Mucosa of rectum (tissue), 2 donors: ENCODE data around the gene IFT22.
"Not testable (repeated sequence)": the region's sequence is repeated elsewhere in the genome, so short reads cannot be mapped to it uniquely, and the experiment has no call there.

Source experiments
- H3K27ac ChIP-seq, 2 donors: one replicate each; pipeline ENCODE4 v1.7.0; 2013; ENCODE audit warnings: inconsistent platforms in 2 of 2, low read depth in 2 of 2, low read length in 2 of 2
- H3K27me3 ChIP-seq, 2 donors: one replicate each; pipeline ENCODE4 v1.7.0; 2013; ENCODE audit warnings: low read length in 2 of 2; ENCODE audit not compliant: control insufficient read depth in 2 of 2, insufficient read depth in 2 of 2
- H3K36me3 ChIP-seq, 2 donors: one replicate each; pipeline ENCODE4 v1.7.0; 2013; ENCODE audit warnings: low read length in 2 of 2; ENCODE audit not compliant: control insufficient read depth in 2 of 2, insufficient read depth in 2 of 2
- H3K4me1 ChIP-seq, 2 donors: one replicate each; pipeline ENCODE4 v1.7.0; 2013; ENCODE audit warnings: low read length in 2 of 2, mild to moderate bottlenecking in 1 of 2; ENCODE audit not compliant: control insufficient read depth in 2 of 2, insufficient read depth in 2 of 2
- H3K4me3 ChIP-seq, 2 donors: one replicate each; pipeline ENCODE4 v1.7.0; 2013; ENCODE audit warnings: low read length in 2 of 2
- H3K9ac ChIP-seq, 2 donors: one replicate each; pipeline ENCODE4 v1.7.0; 2013; ENCODE audit warnings: low read length in 2 of 2, low read depth in 1 of 2, mild to moderate bottlenecking in 1 of 2
- H3K9me3 ChIP-seq, 2 donors: one replicate each; pipeline ENCODE4 v1.7.0; 2013; ENCODE audit warnings: low read length in 2 of 2; ENCODE audit not compliant: control insufficient read depth in 2 of 2
- donor health status: healthy.
- donor health status: Normal muscosa, but diverticular disease.

IFT22 gene

DNA sequence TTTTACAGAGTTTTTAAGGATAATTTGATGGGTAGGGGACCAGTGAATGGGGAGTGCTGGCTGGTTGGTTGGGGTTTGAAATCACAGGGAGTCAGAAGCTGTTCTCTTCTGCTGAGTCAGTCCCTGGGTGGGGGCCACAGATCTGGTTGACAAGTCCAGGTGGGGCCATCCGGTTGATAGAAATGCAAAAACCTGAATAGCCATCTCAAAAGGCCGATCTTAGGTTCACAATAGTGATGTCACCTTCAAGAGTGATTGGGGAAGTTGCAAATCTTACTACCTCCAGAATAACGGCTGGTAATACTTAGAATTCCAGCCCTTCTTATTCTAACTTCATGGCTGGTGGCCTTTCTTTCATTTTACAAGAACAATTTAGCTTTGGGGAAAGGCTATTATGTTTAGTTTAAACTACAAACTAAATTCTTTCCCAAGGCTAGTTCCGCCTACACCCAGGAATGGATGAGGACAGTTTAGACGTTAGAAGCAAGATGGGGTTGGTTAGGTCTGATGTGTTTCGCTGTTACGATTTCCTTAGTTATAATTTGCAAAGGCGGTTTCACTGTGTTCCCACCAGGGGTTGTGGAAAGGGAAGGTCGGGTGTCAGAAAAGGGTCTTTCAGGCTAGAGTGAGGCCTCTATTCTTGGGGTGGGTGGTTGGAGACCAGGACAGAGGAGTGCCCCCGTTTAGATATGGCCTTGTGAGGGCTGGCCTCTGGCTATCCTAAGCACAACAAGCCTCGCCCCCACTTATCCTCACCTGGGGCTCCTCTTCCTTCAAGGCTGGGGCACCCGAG lies 27.4 kb downstream of the IFT22 start:
- no peak overlapping the region for H3K4me3 ChIP-seq
- H3K27ac ChIP-seq: no peak overlapping the region
- H3K36me3 ChIP-seq: no peaks in the 10 kb centered on the region
- H3K27me3 ChIP-seq: peaks cover 2 to 17% of the 10 kb centered on the region in 2 donors
- no peak overlapping the region for H3K9ac ChIP-seq
- no peaks in the 10 kb centered on the region for H3K4me1 ChIP-seq
- no peaks in the 10 kb centered on the region for H3K9me3 ChIP-seq

DNA sequence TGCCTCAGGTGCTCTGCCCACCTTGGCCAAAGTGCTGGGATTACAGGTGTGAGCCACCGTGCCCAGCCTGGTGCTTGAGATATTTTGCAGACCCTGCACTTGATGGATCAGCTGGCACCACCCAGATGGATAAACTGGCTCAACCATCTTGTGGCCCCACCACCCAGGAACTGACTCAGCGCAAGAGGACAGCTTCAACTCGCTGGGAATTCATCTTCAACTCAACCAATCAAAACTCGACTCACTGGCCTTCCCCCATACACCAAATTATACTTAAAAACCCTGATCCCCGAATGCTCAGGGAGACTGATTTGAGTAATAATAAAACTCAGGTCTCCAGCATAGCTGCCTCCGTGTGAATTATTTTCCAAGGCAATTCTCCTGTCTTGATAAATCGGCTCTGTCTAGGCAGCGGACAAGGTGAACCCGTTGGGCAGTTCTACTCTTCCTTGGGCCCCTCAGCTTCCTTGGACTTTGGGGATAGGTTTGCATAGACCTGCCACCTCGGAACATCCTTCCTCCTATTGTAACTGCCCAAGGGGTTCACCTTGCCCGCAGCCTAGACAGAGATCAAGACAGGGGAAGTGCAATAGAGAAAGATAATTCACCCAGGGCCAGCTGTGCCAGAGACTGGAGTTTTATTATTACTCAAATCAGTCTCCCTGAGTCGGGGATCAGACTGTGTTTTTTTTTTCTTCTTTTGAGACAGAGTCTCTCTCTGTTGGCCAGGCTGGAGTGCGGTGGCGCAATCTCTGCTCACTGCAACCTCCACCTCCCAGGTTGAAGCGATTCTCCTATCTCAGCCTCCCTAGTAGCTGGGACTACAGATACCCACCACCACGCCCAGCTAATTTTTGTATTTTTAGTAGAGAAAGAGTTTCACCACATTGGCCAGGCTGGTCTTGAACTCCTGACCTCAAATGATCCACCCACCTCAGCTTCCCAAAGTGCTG lies 28.3 kb downstream of the IFT22 start:
- not testable (repeated sequence) for H3K36me3 ChIP-seq, H3K9me3 ChIP-seq, H3K27me3 ChIP-seq, H3K9ac ChIP-seq, H3K27ac ChIP-seq, H3K4me3 ChIP-seq, H3K4me1 ChIP-seq

DNA sequence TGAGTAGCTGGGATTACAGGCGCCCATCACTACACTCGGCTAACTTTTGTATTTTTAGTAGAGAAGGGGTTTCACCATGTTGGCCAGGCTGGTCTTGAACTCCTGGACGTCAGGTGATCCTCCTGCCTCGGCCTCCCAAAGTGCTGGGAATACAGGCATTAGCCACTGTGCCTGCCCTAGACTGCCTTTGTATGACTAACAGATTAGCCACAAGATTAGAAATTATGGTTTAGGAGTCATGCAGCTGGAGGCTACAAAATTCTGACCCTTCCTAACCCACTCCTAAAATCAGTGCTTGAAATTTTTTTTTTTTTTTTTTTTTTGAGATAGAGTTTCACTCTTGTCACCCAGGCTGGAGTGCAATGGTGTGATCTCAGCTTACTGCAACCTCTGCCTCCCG lies 29.0 kb downstream of the IFT22 start:
- H3K27me3 ChIP-seq: not testable (repeated sequence)

DNA sequence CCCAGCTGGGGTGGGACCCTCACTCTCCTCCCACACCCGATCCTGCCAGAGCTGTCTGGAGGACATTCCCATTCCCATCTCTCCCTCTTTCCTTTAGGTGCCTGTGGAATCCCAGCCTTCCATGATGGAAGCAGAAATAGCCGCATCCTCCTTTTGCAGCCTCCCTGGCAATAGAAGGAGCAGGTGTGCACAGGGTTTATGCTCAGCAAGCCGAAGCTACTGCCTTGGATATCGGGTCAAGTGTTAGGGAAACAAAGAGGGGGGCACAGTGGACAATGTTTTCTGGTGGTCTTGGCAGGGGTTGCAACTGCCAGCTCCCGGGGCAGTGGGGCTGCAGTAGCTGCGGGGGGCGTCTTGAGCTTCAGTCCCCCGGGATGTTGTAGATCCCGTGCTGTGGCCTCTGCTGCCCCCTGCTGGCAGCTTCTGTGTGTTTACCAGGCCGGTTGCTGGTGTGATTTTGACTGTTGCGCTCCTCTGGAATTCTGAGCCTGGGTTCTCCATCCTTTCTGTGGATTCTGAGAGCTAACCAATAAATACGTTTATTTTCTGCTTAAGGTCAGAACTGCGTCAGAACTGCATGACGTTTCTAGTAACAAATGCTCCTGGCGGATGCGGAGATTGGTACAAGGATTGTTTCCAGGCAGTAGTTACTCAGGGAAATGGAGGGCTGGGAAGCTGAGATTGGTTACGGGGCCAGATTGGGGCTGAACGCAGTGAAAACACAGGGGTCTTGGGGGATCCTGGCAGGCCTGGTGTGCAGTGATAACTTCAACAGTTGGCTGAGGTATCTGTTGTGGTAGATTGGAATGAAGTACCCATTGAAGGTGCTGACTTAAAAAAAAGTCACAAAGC lies 31.2 kb downstream of the IFT22 start:
- not testable (repeated sequence) for H3K9me3 ChIP-seq, H3K4me3 ChIP-seq, H3K27ac ChIP-seq, H3K4me1 ChIP-seq, H3K9ac ChIP-seq, H3K27me3 ChIP-seq, H3K36me3 ChIP-seq

More for the DNA sequence above, 29.0 kb downstream of the IFT22 start:
- H3K4me1 ChIP-seq, H3K4me3 ChIP-seq, H3K9me3 ChIP-seq, H3K27ac ChIP-seq, H3K9ac ChIP-seq, H3K36me3 ChIP-seq: not testable (repeated sequence)

DNA sequence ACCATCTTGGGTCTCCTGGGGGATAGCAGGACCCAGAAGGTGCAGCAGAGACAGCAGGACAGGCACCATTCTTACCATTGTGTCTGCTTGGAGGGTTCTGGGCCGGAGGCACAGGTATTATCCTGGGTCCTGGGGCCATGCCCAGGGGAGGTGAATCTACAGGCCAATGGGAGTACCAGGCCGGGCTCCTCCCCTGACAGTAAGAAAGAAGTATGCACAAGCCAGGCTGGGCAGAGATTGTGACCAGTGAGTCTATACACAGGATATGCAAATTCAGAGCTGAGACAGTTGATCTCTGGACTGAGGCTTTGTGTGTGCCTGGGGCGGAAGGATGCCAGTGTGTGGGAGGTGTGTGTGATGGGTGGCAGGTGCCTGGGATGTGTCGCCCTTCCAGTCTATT lies 31.9 kb downstream of the IFT22 start:
- H3K9me3 ChIP-seq, H3K36me3 ChIP-seq, H3K27me3 ChIP-seq, H3K9ac ChIP-seq, H3K4me3 ChIP-seq, H3K27ac ChIP-seq, H3K4me1 ChIP-seq: not testable (repeated sequence)

DNA sequence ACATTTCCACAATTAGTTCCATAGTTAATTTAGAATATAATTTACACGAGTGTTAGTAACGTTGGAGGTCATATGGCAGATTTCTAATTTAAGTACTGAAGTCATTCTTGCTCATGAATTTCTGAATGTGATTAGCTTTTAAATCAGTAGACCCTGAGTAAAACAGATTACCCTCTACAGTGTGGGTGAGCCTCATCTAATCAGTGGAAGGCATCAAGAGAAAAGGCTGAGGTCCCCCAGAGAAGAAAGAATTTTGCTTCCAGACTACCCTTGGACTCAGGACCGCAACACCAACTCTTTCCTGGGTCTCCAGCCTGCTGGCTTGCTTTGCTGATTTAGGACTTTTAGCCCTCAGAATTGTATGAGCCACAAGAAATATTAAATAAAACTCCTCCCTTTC lies 33.2 kb downstream of the IFT22 start:
- Histone ChIP-seq H3K9ac (no peak overlapping the region), H3K27ac (no peak overlapping the region), H3K4me3 (no peak overlapping the region), H3K4me1 (no peaks in the 10 kb centered on the region), H3K27me3 (peaks cover 2 to 5% of the 10 kb centered on the region in 2 donors), H3K36me3 (no peaks in the 10 kb centered on the region), H3K9me3 (peaks cover 0 to 3% of the 10 kb centered on the region in 2 donors)

DNA sequence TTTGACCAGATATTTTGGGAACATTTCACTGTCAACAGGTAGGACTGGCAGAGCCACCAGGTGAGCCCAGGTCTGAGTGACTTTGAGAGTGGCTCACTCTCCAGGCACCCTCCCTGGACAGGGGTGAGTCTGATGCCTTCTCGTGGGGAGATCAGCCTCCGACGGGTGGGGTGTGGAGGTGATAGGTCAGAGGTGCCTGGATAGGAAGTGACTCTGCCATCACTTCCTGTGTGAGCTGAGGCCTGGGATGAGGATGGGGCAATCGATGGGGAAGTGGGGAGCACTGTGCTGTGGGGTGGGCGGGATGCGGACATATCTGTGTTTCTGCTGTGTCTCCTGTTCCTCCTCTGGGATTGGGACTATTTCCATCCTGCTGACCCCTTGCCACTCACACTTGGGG lies 34.6 kb downstream of the IFT22 start:
- Histone ChIP-seq H3K27me3 (peaks cover 2 to 5% of the 10 kb centered on the region in 2 donors), H3K4me1 (no peaks in the 10 kb centered on the region), H3K36me3 (no peaks in the 10 kb centered on the region), H3K9me3 (peaks cover 0 to 3% of the 10 kb centered on the region in 2 donors), H3K27ac (no peak overlapping the region), H3K4me3 (no peak overlapping the region), H3K9ac (no peak overlapping the region)

DNA sequence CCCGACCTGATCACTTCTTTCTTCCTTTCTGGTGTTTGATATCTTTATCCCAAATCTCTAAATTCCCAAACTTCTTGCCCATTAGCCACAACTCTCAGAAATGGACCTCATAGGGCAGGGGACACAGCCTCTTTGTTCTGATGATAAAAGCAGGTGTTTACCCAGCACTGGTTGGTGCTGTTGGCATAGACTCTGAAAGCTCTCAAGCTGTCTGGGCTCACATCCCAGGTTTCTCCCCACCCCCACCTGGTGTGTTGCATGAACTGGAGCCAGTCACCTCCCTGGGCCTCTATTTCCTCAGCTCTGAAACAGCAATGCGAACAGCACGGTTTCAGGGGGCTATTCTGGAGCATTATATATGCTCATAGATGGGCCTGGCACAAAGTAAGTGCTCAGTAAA lies 35.7 kb downstream of the IFT22 start:
- not testable (repeated sequence) for H3K9ac ChIP-seq, H3K4me3 ChIP-seq, H3K27me3 ChIP-seq, H3K27ac ChIP-seq, H3K4me1 ChIP-seq, H3K9me3 ChIP-seq, H3K36me3 ChIP-seq

DNA sequence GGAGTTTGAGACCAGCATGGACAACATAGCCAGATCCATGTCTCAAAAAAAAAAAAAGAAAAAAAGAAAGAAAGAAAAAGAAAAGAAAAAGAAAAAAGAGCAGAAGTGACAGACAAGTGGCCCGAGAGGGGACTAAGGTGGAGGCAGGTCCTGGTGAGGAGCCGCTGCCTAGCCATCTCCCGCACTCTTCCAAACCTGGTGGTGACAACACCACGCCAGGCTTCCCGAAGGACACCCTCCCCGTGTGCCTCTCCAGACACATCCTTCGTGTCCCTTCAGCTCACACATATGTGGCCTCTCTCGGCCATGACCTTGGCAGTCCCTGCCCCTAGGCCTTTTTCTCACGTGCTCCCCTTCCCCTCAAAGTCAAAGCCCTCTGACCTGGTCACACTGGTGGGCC lies 36.4 kb downstream of the IFT22 start:
- H3K9me3 ChIP-seq: peaks cover 0 to 3% of the 10 kb centered on the region in 2 donors
- H3K27ac ChIP-seq: no peak overlapping the region
- H3K27me3 ChIP-seq: peaks cover 0 to 2% of the 10 kb centered on the region in 2 donors
- H3K4me3 ChIP-seq: no peak overlapping the region
- no peak overlapping the region for H3K9ac ChIP-seq
- no peaks in the 10 kb centered on the region for H3K4me1 ChIP-seq
- no peaks in the 10 kb centered on the region for H3K36me3 ChIP-seq

DNA sequence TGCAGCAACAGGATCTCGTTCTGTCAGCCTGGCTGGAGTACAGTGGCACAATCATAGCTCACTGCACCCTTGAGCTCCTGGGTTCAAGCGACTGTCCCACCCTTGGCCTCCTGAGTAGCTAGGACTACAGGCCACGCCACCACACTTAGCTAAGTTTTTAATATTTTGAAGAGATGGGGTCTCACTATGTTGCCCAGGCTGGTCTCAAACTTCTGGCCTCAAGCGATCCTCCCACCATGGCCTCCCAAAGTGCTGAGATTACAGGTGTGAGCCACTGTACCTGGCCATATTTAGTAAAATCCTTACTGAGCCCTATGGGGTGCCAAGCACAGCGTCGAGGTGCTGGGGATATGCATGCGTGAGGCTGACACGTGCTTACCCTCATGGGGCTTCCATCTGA lies 40.7 kb downstream of the IFT22 start:
- not testable (repeated sequence) for H3K27ac ChIP-seq, H3K4me3 ChIP-seq, H3K9ac ChIP-seq, H3K4me1 ChIP-seq, H3K27me3 ChIP-seq, H3K36me3 ChIP-seq, H3K9me3 ChIP-seq
